Fibroblast of peridontal ligament (primary cell): ENCODE data around the gene TSC22D4.
"Not testable (repeated sequence)": the region's sequence is repeated elsewhere in the genome, so short reads cannot be mapped to it uniquely, and the experiment has no call there.

Source experiments
- DNase-seq: peaks from one replicate; pipeline ENCODE4 v3.0.0-alpha.2; 2010; ENCODE audit errors: extremely low read depth

The TSC22D4 gene

DNA sequence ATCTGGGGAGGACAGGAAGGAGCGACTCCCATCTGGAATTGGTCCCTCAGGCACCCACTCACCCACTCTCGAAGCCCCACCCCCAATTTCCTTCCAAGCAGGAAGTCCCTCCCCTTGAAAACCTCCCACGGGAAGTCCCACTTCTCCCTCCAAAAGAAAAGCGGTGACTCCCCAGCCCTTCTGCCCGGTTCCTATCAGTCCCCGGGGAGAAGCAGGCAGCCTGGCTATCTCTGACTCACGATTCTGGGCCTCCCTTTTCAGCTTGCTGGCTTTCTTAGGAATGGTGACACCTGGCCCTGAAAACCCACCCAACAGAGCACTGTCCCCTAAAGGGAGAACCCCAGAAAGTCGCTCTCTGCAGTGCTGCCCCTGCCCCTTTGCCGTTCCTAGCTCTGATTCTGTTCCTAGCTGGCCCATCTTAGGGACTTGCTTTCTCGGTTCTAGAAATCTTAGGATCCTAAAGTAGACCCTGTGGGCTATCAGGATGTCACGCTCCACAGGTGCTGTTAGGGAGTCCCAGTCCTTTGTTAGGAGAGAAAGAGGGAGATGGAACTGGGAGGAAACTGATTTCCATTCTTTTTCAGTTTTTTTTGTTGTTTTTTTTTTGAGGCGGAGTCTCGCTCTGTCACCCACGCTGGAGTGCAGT is 6.0 kb downstream of the TSC22D4 start:
- peak; percentile 20 for DNase-seq

DNA sequence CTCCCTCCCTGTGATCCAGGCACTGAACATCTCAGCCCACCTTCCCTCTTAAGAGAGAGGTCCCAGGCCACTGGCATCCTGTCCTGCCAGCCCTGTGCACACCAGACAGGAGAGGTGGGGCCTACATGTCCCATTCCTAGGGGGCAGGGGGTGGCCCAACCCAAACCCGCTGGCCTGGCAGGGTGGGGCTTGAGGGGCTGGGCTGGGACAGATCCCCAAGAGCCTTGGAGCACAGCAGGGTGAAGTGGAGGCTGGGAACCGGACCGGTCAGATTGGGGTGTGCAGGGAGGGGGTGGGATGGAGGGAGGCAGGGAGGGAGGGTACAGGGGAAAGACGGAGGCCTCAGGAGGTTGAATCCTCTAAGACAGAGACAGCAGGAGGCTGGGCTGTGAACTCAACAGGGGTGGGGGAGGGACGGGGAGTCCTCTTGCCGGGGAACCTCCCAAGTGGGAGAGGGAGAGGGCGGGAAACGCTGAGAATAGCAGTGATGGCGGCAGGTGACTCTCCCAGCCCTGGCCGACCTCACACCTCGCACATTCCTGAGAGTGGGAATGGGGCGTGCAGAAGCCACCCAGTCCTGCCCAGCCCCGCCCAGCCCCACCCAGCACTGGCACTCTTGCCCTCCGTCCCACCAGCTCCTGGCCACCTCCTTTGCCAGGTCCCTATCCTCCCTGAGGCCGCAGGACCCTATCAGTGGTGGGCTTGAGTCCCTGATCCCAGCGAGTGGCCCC is 6.7 kb downstream of the TSC22D4 start:
- DNase-seq = no peak

- no peak for DNase-seq
Measured at GRCh38 chr7:100471021-100471420, 8.0 kb downstream of the TSC22D4 start.

GRCh38 chr7:100469227-100470044 is 9.6 kb downstream of the TSC22D4 start:
- DNase-seq = peak; percentile 67

- DNase-seq = no peak
Measured at GRCh38 chr7:100467638-100468373, 11.2 kb downstream of the TSC22D4 start.

- DNase-seq = no peak
Measured at GRCh38 chr7:100466653-100467605, 12.1 kb downstream of the TSC22D4 start.

DNA sequence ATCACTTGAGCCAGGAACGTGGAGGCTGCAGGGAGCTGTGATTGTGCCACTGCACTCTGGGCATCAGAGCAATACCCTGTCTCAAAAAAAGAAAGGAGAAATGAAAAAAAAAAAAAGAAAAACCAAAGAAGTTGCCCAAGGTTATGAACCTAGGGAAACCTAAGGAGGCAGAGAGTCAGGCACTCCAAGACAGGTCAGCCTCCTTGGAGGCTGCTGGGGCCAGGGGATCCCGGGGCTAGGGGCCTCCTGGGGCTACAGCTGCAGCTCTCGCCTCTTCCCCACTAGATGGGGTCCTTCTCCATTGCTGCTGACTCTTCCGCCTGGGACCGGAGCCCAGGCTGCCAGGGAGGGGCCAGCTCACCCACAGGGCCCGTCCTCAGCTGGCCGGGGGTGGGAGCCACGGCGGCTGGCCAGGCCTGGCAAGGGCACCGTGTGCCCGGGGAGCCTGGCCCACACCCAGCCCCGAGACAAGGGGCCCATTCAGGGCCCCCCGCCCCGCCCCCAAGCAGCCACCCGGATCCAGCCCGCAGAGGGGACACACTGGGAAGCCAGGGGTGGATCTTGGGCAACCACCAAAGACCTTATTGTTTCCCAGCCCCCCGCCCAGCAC is 13.2 kb downstream of the TSC22D4 start:
- peak; percentile 69 for DNase-seq

- DNase-seq = no peak
Measured at GRCh38 chr7:100465299-100465698, 13.7 kb downstream of the TSC22D4 start.

- DNase-seq = no peak
Measured at GRCh38 chr7:100464791-100465190, 14.2 kb downstream of the TSC22D4 start.

DNA sequence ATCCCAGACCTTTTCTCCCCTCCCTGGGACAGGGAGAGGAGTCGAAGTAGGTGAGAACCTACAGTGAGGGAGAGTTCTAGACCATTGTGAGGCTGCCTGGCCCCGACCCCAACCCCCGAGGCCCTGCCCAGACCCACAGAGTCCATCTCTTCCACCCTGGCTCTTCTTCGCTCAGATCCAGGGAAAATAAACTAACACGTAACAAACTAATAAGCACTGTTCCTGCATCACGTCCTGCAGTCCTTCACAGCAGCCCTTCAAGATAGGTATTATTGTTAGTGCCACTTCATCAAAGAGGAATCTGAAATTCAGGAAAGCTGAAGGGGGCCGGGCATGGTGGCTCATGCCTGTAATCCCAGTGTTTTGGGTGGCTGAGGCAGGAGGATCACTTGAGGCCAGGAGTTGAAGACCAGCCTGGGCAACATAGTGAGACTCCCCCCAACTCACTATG is 14.8 kb downstream of the TSC22D4 start, which contains the start of gene SPACDR:
TSS of gene SPACDR (minus strand) at position 51 of the 451 bp plus-strand sequence. CDS start 235 bp downstream, outside the sequence.
- no peak for DNase-seq

- no peak for DNase-seq
Measured at GRCh38 chr7:100457033-100457432, 22.0 kb downstream of the TSC22D4 start.

GRCh38 chr7:100456562-100456961 is 22.5 kb downstream of the TSC22D4 start:
- DNase-seq = no peak

DNA sequence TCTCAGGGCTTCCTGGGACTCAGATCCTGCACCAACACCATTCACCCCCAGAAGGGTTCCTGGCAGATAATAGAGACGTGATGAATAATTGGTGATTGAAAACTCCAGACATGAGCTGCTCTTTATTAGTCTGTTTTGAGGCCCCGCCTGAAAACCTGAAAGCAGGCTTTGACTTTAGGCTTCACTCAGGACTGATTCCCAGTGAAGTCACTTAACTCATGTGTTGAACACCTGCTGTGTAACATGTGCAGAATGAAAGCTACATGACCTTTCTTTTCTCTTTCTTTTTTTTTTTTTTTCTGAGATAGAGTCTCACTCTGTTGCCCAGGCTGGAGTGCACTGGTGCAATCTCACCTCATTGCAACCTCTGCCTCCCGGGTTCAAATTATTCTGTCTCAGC is 23.8 kb downstream of the TSC22D4 start:
- no peak for DNase-seq

DNA sequence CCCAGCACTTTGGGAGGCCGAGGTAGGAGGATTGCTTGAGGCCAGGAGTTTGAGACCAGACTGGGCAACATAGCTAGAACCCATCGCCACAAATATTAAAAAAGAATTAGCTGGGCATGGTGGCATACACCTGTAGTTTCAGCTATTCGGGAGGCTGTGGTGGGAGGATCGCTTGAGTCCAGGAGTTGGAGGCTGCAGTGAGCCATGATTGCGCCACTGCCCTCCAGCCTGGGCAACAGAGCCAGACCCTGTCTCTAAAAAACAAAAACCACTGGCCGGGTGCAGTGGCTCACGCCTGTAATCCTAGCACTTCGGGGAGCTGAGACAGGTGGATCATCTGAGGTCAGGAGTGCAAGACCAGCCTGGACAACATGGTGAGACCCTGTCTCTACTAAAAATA is 25.2 kb downstream of the TSC22D4 start:
- DNase-seq = not testable (repeated sequence)

- DNase-seq = no peak
Measured at GRCh38 chr7:100452513-100452912, 26.5 kb downstream of the TSC22D4 start.

DNA sequence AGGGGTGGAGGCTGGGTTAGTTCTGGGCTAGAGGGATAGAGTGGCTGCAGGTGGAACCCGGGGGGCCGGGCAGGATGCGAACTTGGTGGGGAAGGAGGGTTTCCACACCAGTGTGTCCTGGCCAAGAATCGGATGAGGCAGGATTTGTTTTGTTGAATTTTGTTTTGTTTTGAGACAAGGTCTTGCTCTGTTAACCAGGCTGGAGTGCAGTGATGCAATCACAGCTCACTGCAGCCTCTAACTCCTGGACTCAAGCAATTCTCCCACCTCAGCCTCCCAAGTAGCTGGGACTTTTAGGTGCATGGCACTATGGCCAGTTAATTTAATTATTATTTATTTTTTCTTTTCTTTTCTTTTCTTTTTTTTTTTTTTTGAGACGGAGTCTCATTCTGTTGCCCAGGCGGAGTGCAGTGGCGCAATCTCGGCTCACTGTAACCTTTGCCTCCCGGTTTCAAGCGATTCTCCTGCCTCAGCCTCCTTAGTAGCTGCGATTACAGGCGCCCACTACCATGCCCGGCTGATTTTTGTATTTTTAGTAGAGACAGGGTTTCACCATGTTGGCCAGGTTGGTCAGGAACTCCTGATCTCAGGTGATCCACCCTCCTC is 29.7 kb downstream of the TSC22D4 start:
- no peak for DNase-seq

DNA sequence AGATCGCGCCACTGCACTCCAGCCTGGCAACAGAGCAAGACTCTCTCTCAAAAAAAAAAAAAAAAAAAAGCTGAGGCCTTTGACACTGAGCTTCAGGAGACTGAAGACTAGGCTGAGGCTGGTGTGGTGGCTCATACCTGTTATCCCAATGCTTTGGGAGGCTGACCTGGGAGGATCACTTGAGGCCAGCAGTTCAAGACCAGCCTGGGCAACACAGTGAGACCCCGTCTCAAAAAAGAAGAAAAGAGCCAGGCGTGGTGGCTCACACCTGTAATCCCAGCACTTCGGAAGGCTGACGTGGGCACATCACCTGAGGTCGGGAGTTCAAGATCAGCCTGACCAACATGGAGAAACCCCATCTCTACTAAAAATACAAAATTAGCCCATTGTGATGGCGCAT is 31.7 kb downstream of the TSC22D4 start:
- not testable (repeated sequence) for DNase-seq

DNA sequence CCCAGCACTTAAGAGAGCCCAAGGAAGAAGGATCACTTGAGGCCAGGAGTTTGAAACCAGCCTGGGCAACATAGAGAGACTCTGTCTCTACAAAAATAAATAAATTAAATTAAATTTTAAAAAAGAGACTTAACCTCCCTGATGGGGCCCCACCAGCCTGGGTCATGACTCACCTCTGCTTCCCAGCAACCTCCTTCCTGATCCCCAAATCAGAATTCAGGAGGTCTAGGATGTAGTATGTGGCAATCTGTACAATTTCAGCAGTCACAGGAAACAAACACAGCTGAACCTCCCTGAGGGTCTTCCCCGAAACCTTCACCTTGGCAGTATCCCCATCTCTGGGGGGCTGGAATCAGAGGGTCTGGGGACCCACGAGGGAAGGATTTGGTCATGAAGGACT is 33.0 kb downstream of the TSC22D4 start:
- DNase-seq = peak; percentile 52
